Endodermal cell (in vitro differentiated cells): ENCODE results near the gene HNF1B. TPM values are rescaled to one million over a fixed set of nuclear protein-coding genes. Genes with fewer than 3 reads are reported as not detected.

Experiments used
- DNase-seq: peaks from one replicate; pipeline ENCODE4 v3.0.0-alpha.2; 2017
- H3K27ac ChIP-seq: 2 replicates; pipeline ENCODE4 v1.5.1; 2013; ENCODE audit warnings: mild to moderate bottlenecking, low read depth, low read length, moderate library complexity
- H3K27me3 ChIP-seq: 2 replicates; pipeline ENCODE4 v1.6.1; 2013; ENCODE audit warnings: mild to moderate bottlenecking, low read length, moderate library complexity; ENCODE audit not compliant: insufficient read depth, control insufficient read depth, poor library complexity, severe bottlenecking
- H3K36me3 ChIP-seq: 2 replicates; pipeline ENCODE4 v1.7.0; 2013; ENCODE audit warnings: mild to moderate bottlenecking, low read length, moderate library complexity; ENCODE audit not compliant: control insufficient read depth, insufficient read depth
- H3K4me1 ChIP-seq: one replicate; pipeline ENCODE4 v1.7.0; 2013; ENCODE audit warnings: low read length; ENCODE audit not compliant: control insufficient read depth, insufficient read depth
- H3K4me3 ChIP-seq: 2 replicates; pipeline ENCODE4 v1.5.1; 2013; ENCODE audit warnings: mild to moderate bottlenecking, low read length, moderate library complexity
- H3K9ac ChIP-seq: 2 replicates; pipeline ENCODE4 v1.6.1; 2013; ENCODE audit warnings: mild to moderate bottlenecking, low read length, moderate library complexity; ENCODE audit not compliant: poor library complexity, severe bottlenecking; ENCODE audit errors: extremely low read depth
- H3K9me3 ChIP-seq: 2 replicates; pipeline ENCODE4 v1.6.1; 2013; ENCODE audit warnings: mild to moderate bottlenecking, low read length, moderate library complexity; ENCODE audit not compliant: control insufficient read depth
- H3K27ac Mint-ChIP-seq: 2 replicates; pipeline ENCODE4 v1.8.0; 2020; ENCODE audit warnings: mixed read lengths
- H3K27me3 Mint-ChIP-seq: 2 replicates; pipeline ENCODE4 v1.8.0; 2021; ENCODE audit warnings: mild to moderate bottlenecking, mixed read lengths; ENCODE audit not compliant: insufficient read depth
- H3K36me3 Mint-ChIP-seq: 2 replicates; pipeline ENCODE4 v1.8.0; 2020; ENCODE audit warnings: low read depth, mixed read lengths
- H3K4me1 Mint-ChIP-seq: 2 replicates; pipeline ENCODE4 v1.8.0; 2020; ENCODE audit warnings: mixed read lengths
- H3K4me3 Mint-ChIP-seq: 2 replicates; pipeline ENCODE4 v1.8.0; 2020; ENCODE audit warnings: mild to moderate bottlenecking, moderate library complexity, mixed read lengths
- H3K9me3 Mint-ChIP-seq: 2 replicates; pipeline ENCODE4 v1.8.0; 2020; ENCODE audit warnings: mild to moderate bottlenecking, mixed read lengths
- CTCF ChIP-seq: fragments of 200-600 bp; sonication (generic); conservative IDR thresholded peaks from 2 replicates; pipeline ENCODE4 v1.5.0; 2021; ENCODE audit warnings: antibody characterized with exemption, mild to moderate bottlenecking
- WGBS, 2 experiments: methylation state at CpG; one replicate each; pipeline versions ENCODE4 v1.1.5 to v1.1.7; 2013; ENCODE audit warnings: missing lambda C conversion rate in 2 of 2, mixed read lengths in 1 of 2; ENCODE audit not compliant: insufficient coverage in 1 of 2, insufficient read length in 1 of 2; 5-methylcytosine and 5-hydroxymethylcytosine counted together
- total RNA-seq, 2 donors: library from RNA; stranded (reverse); fragmentation: NEBNext Ultra II Directional in 1 of 2; extraction: Animal tissue kit (Norgen Biotek cat#: 25700) in 1 of 2; gene quantifications; 2 replicates in 1 of 2; 3 replicates in 1 of 2; pipeline ENCODE4 v1.2.1, GENCODE V29; 2021

Gene HNF1B
- total RNA-seq, 2 donors from 2014 or later, result 39.7 to 42.7 TPM

- no peak for DNase-seq
- Histone ChIP-seq H3K36me3 (peaks cover 87% of the 10 kb centered on the region), H3K4me3 (no peak overlapping the region), H3K27ac (no peak overlapping the region), H3K9ac (no peak overlapping the region), H3K9me3 (peaks cover 23% of the 10 kb centered on the region), H3K4me1 (peaks cover 16% of the 10 kb centered on the region), H3K27me3 (no peaks in the 10 kb centered on the region)
- Mint-ChIP-seq H3K36me3 (peaks cover 78% of the 10 kb centered on the region), H3K4me1 (peaks cover 20% of the 10 kb centered on the region), H3K27ac (no peak overlapping the region), H3K27me3 (no peaks in the 10 kb centered on the region), H3K9me3 (peaks cover 13% of the 10 kb centered on the region), H3K4me3 (no peak overlapping the region)
- WGBS, 2 experiments, result 81 to 88% methylated on average over 4 to 5 of the region's 5 CpGs
- no peak for TF ChIP-seq CTCF
Observed at GRCh38 chr17:37698132-37698910, 46.5 kb downstream of the HNF1B start.

GRCh38 chr17:37697381-37697780 lies 47.5 kb downstream of the HNF1B start:
- H3K27me3 Mint-ChIP-seq, result no peaks in the 10 kb centered on the region
- 86 to 91% methylated on average over 4 to 5 of the region's 8 CpGs for WGBS, 2 experiments
- no peaks in the 10 kb centered on the region for H3K27me3 ChIP-seq
- peaks cover 12% of the 10 kb centered on the region for H3K4me1 Mint-ChIP-seq
- H3K9me3 ChIP-seq, result peaks cover 23% of the 10 kb centered on the region
- H3K36me3 Mint-ChIP-seq, result peaks cover 75% of the 10 kb centered on the region
- H3K9ac ChIP-seq, result no peak overlapping the region
- H3K4me3 ChIP-seq, result no peak overlapping the region
- H3K4me1 ChIP-seq, result peaks cover 8% of the 10 kb centered on the region
- no peak overlapping the region for H3K27ac ChIP-seq
- H3K27ac Mint-ChIP-seq, result no peak overlapping the region
- DNase-seq, result no peak
- no peak overlapping the region for H3K4me3 Mint-ChIP-seq
- H3K36me3 ChIP-seq, result peaks cover 82% of the 10 kb centered on the region
- peaks cover 13% of the 10 kb centered on the region for H3K9me3 Mint-ChIP-seq
- no peak for TF ChIP-seq CTCF

- Mint-ChIP-seq H3K4me3 (no peak overlapping the region), H3K27ac (no peak overlapping the region), H3K36me3 (peaks cover 80% of the 10 kb centered on the region), H3K27me3 (no peaks in the 10 kb centered on the region), H3K4me1 (peaks cover 12% of the 10 kb centered on the region), H3K9me3 (peaks cover 13% of the 10 kb centered on the region)
- Histone ChIP-seq H3K27me3 (no peaks in the 10 kb centered on the region), H3K9ac (no peak overlapping the region), H3K27ac (no peak overlapping the region), H3K36me3 (peaks cover 77% of the 10 kb centered on the region), H3K4me1 (peaks cover 5% of the 10 kb centered on the region), H3K4me3 (no peak overlapping the region), H3K9me3 (peaks cover 23% of the 10 kb centered on the region)
- no peak for TF ChIP-seq CTCF
- no peak for DNase-seq
- 92 to 93% methylated on average over 6 to 7 of the region's 7 CpGs for WGBS, 2 experiments
Observed at GRCh38 chr17:37696366-37696765, 48.5 kb downstream of the HNF1B start.
